Measurements from ENCODE around the gene PFKFB3.

The PFKFB3 gene

GRCh38 chr10:6249698-6250097 is 47.0 kb downstream of the PFKFB3 start:
- no peak for TF ChIP-seq CREB1 (IDR thresholded peaks at IDR 0.05; ENCODE audit: low read depth)
- no peak for TF ChIP-seq EGR1 (IDR thresholded peaks at IDR 0.05)
- TF ChIP-seq YY1 (IDR thresholded peaks at IDR 0.05; ENCODE audit: low read depth): no peak
- TF ChIP-seq CEBPB (IDR thresholded peaks at IDR 0.05): no peak
- TF ChIP-seq TAF1 (IDR thresholded peaks at IDR 0.05; ENCODE audit: low read depth): no peak
- no peak for TF ChIP-seq TCF12 (IDR thresholded peaks at IDR 0.05; ENCODE audit: low read depth)

DNA sequence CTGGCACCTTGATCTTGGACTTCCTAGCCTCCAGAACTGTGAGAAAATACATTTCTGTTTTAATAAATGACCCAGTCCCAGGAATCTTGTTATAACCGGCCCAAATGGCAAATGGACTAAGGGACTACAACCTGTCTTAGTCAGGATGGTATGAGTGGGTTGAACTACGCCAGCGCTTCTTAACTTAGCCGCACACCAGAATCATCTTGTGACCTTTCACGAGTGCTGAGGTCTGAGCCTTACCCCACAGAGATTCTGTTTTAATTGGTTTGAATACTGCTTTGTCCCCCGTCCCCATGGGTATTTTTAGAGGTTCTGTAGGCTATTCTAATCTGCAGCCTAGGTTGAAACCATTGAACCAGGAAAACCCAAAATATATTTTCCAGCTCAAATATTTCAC is 48.0 kb downstream of the PFKFB3 start:
- TF ChIP-seq MAX (IDR thresholded peaks at IDR 0.05) (no peak), FOXM1 (IDR thresholded peaks at IDR 0.05; ENCODE audit: borderline replicate concordance, low read depth) (no peak), ZBTB7A (IDR thresholded peaks at IDR 0.05; ENCODE audit: low read depth) (no peak), CREB1 (IDR thresholded peaks at IDR 0.05; ENCODE audit: low read depth) (no peak)

DNA sequence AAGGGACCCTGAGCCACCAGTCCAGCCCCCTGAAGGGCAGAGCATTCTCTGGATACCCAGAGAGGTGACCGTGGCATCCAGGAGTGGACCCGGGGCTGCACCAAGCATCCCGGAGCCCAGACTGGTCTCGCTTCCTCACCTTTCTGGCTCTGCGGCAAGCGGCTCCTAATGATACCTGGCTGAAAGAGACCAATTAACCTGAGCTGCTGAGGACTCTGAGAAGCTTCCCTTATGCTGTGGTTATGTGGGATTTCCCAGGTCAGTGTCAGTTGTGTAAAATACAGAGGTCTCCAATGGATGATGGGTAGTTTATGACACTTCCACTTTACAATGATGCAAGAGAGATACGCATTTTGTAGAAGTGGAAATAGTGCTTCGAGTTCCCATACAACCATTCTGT is 51.5 kb downstream of the PFKFB3 start:
- no peak for TF ChIP-seq YY1 (IDR thresholded peaks at IDR 0.05; ENCODE audit: low read depth)
- no peak for TF ChIP-seq FOXM1 (IDR thresholded peaks at IDR 0.05; ENCODE audit: borderline replicate concordance, low read depth)
- TF ChIP-seq, protein P1, sequence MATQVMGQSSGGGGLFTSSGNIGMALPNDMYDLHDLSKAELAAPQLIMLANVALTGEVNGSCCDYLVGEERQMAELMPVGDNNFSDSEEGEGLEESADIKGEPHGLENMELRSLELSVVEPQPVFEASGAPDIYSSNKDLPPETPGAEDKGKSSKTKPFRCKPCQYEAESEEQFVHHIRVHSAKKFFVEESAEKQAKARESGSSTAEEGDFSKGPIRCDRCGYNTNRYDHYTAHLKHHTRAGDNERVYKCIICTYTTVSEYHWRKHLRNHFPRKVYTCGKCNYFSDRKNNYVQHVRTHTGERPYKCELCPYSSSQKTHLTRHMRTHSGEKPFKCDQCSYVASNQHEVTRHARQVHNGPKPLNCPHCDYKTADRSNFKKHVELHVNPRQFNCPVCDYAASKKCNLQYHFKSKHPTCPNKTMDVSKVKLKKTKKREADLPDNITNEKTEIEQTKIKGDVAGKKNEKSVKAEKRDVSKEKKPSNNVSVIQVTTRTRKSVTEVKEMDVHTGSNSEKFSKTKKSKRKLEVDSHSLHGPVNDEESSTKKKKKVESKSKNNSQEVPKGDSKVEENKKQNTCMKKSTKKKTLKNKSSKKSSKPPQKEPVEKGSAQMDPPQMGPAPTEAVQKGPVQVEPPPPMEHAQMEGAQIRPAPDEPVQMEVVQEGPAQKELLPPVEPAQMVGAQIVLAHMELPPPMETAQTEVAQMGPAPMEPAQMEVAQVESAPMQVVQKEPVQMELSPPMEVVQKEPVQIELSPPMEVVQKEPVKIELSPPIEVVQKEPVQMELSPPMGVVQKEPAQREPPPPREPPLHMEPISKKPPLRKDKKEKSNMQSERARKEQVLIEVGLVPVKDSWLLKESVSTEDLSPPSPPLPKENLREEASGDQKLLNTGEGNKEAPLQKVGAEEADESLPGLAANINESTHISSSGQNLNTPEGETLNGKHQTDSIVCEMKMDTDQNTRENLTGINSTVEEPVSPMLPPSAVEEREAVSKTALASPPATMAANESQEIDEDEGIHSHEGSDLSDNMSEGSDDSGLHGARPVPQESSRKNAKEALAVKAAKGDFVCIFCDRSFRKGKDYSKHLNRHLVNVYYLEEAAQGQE (IDR thresholded peaks at IDR 0.05; ENCODE audit: low read depth): no peak
- TF ChIP-seq TCF12 (IDR thresholded peaks at IDR 0.05; ENCODE audit: low read depth): no peak
- TF ChIP-seq MAX (IDR thresholded peaks at IDR 0.05): no peak
- no peak for TF ChIP-seq EGR1 (IDR thresholded peaks at IDR 0.05)
- TF ChIP-seq NFIC (IDR thresholded peaks at IDR 0.05): no peak
- no peak for TF ChIP-seq TEAD4 (IDR thresholded peaks at IDR 0.05)
- no peak for TF ChIP-seq USF1 (IDR thresholded peaks at IDR 0.05)
- no peak for TF ChIP-seq CEBPB (IDR thresholded peaks at IDR 0.05)

- TF ChIP-seq, protein P1 (IDR thresholded peaks at IDR 0.05; ENCODE audit: low read depth): no peak
- no peak for TF ChIP-seq EGR1 (IDR thresholded peaks at IDR 0.05)
- TF ChIP-seq CREB1 (IDR thresholded peaks at IDR 0.05; ENCODE audit: low read depth): no peak
- no peak for TF ChIP-seq USF1 (IDR thresholded peaks at IDR 0.05)
- TF ChIP-seq CEBPB (IDR thresholded peaks at IDR 0.05): no peak
These were observed 52.9 kb downstream of the PFKFB3 start for GRCh38 chr10:6255548-6256061.

- TF ChIP-seq EP300 (IDR thresholded peaks at IDR 0.05; ENCODE audit: borderline replicate concordance) (no peak), MAX (IDR thresholded peaks at IDR 0.05) (no peak), CREB1 (IDR thresholded peaks at IDR 0.05; ENCODE audit: low read depth) (no peak), TAF1 (IDR thresholded peaks at IDR 0.05; ENCODE audit: low read depth) (no peak), EGR1 (IDR thresholded peaks at IDR 0.05) (no peak), CEBPB (IDR thresholded peaks at IDR 0.05) (no peak), YY1 (IDR thresholded peaks at IDR 0.05; ENCODE audit: low read depth) (no peak), USF1 (IDR thresholded peaks at IDR 0.05) (no peak), FOXM1 (IDR thresholded peaks at IDR 0.05; ENCODE audit: borderline replicate concordance, low read depth) (no peak), RAD21 (IDR thresholded peaks at IDR 0.05; ENCODE audit: low read depth) (no peak)
- TF ChIP-seq, protein P1 (IDR thresholded peaks at IDR 0.05; ENCODE audit: low read depth): no peak
These were observed 53.7 kb downstream of the PFKFB3 start for GRCh38 chr10:6256439-6256838.
